ENCODE results near the gene LGR4. TPM values are rescaled to one million over a fixed set of nuclear protein-coding genes. Genes with fewer than 3 reads are reported as not detected.
"Not testable (repeated sequence)": the region's sequence is repeated elsewhere in the genome, so short reads cannot be mapped to it uniquely, and the experiment has no call there.

The LGR4 gene
- total RNA-seq, 1 donor from 2014 or later: 15.9 TPM

GRCh38 chr11:27452147-27452546 is 20.4 kb downstream of the LGR4 start:
- Histone ChIP-seq H3K27me3 (ENCODE audit: control insufficient read depth, insufficient read depth, low read length) (no peaks in the 10 kb centered on the region), H3K4me3 (ENCODE audit: low read depth, low read length) (no peak overlapping the region), H3K36me3 (ENCODE audit: control insufficient read depth, insufficient read depth, low read length) (no peaks in the 10 kb centered on the region)
- no peak for TF ChIP-seq CTCF (IDR thresholded peaks at IDR 0.05; ENCODE audit: insufficient read depth, low read length, poor library complexity, severe bottlenecking)
- DNase-seq (ENCODE audit: low read depth): no peak

- no peak for DNase-seq (ENCODE audit: low read depth)
- no peak for TF ChIP-seq CTCF (IDR thresholded peaks at IDR 0.05; ENCODE audit: insufficient read depth, low read length, poor library complexity, severe bottlenecking)
- Histone ChIP-seq H3K4me3 (ENCODE audit: low read depth, low read length) (no peak overlapping the region), H3K36me3 (ENCODE audit: control insufficient read depth, insufficient read depth, low read length) (no peaks in the 10 kb centered on the region), H3K27me3 (ENCODE audit: control insufficient read depth, insufficient read depth, low read length) (no peaks in the 10 kb centered on the region)
Measured at GRCh38 chr11:27451244-27451965, 21.2 kb downstream of the LGR4 start.

GRCh38 chr11:27448184-27448540 is 24.4 kb downstream of the LGR4 start:
- not testable (repeated sequence) for H3K27me3 ChIP-seq (ENCODE audit: control insufficient read depth, insufficient read depth, low read length); H3K36me3 ChIP-seq (ENCODE audit: control insufficient read depth, insufficient read depth, low read length); DNase-seq (ENCODE audit: low read depth); H3K4me3 ChIP-seq (ENCODE audit: low read depth, low read length)

DNA sequence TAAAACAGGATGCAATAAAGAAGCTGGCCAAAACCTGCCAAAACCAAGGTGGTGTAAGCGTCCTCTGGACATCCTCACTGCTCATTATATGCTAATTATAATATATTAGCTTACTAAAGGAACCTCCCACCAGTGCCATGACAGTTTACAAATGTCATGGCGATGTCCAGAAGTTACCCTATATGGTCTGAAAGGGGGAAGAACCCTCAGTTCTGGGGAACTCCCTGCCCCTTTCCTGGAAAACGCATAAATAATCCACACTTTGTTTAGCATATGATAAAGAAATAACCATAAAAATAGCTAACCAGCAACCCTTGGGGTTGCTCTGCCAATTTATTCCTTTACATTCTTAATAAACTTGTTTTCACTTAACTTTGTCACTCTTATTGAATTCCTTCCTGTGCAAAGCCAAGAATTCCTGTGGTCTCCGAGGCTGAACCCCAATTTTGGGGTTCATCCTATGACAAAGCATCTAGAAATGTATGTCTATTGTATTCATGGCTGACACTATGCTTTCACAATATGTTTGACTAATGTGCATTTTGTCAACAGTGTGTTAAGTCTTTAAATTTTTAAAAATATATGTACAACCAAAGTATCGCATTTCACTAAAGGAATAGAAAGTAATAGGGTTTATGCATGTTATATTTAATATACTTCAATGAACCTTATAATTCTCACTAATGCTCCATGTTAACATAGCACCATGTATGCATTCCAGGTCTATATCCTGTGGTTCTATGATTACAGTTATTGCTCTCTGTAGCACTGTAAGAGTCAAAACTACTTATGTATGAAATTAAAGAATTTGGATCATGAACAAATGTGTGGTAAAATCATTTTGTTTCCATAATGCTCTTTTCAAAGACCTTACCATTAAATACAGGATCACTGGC is 25.1 kb downstream of the LGR4 start:
- DNase-seq (ENCODE audit: low read depth): no peak
- H3K4me3 ChIP-seq (ENCODE audit: low read depth, low read length): no peak overlapping the region

GRCh38 chr11:27445625-27446024 is 27.0 kb downstream of the LGR4 start:
- TF ChIP-seq CTCF (IDR thresholded peaks at IDR 0.05; ENCODE audit: insufficient read depth, low read length, poor library complexity, severe bottlenecking): no peak
- no peak overlapping the region for H3K4me3 ChIP-seq (ENCODE audit: low read depth, low read length)
- DNase-seq (ENCODE audit: low read depth): no peak
- no peaks in the 10 kb centered on the region for H3K27me3 ChIP-seq (ENCODE audit: control insufficient read depth, insufficient read depth, low read length)
- H3K36me3 ChIP-seq (ENCODE audit: control insufficient read depth, insufficient read depth, low read length): no peaks in the 10 kb centered on the region

More for the DNA sequence above, 25.1 kb downstream of the LGR4 start:
- no peaks in the 10 kb centered on the region for H3K27me3 ChIP-seq (ENCODE audit: control insufficient read depth, insufficient read depth, low read length)
- TF ChIP-seq CTCF (IDR thresholded peaks at IDR 0.05; ENCODE audit: insufficient read depth, low read length, poor library complexity, severe bottlenecking): no peak
- no peaks in the 10 kb centered on the region for H3K36me3 ChIP-seq (ENCODE audit: control insufficient read depth, insufficient read depth, low read length)

DNA sequence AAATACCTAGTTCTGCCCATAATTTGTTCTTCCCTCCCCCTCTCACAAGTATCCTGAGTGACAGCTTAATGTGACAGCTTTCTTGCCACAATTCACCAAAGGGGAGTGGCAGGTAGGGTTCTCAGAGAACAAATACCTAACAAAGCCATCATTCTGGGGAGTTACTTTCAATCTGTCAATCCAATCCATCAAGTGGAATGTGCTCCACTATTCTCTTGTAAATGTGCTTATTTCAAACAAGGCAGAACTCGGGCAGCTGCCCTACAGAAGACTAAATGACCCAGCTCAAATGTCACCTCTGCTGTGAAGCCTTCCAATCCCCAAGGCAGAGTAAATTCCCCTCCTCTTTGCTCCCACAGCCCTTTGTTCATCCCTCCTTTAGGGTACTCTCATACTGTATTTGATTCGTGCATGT is 27.8 kb downstream of the LGR4 start:
- no peak for TF ChIP-seq CTCF (IDR thresholded peaks at IDR 0.05; ENCODE audit: insufficient read depth, low read length, poor library complexity, severe bottlenecking)
- Histone ChIP-seq H3K36me3 (ENCODE audit: control insufficient read depth, insufficient read depth, low read length) (no peaks in the 10 kb centered on the region), H3K27me3 (ENCODE audit: control insufficient read depth, insufficient read depth, low read length) (no peaks in the 10 kb centered on the region), H3K4me3 (ENCODE audit: low read depth, low read length) (no peak overlapping the region)
- DNase-seq (ENCODE audit: low read depth): no peak

All from kidney epithelial cell (primary cell).